SIG-M5 (cell line): Measurements from ENCODE around the gene CD300H.
"Not testable (repeated sequence)": the region's sequence is repeated elsewhere in the genome, so short reads cannot be mapped to it uniquely, and the experiment has no call there.

Source experiments
- DNase-seq: peaks from one replicate; lab custom pipeline; 2025; lab: John Stamatoyannopoulos, UW

Gene CD300H

DNA sequence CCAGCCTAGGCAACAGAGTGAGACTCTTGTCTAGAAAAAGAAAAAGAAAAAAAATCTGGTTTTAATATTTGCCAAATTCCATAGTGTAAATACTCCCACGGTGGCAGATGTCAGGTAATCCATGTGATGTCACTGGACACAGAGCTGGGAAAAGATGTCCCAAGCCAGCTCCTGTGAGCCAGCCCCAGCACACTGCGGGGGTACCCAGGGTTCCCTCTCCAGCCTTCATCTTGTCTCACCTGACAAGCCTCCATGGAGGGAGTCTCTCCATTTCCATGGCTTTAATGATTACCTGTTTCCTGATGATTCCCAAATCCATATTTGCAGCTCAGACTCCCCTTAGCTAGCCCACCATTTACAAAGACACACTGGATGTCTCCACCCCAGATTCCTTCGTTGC, 40.6 kb downstream of the CD300H start:
- DNase-seq: no peak

GRCh38 chr17:74525781-74526288, 41.5 kb downstream of the CD300H start:
- no peak for DNase-seq

- DNase-seq: no peak
These were observed 41.9 kb downstream of the CD300H start for GRCh38 chr17:74525465-74525725.

DNA sequence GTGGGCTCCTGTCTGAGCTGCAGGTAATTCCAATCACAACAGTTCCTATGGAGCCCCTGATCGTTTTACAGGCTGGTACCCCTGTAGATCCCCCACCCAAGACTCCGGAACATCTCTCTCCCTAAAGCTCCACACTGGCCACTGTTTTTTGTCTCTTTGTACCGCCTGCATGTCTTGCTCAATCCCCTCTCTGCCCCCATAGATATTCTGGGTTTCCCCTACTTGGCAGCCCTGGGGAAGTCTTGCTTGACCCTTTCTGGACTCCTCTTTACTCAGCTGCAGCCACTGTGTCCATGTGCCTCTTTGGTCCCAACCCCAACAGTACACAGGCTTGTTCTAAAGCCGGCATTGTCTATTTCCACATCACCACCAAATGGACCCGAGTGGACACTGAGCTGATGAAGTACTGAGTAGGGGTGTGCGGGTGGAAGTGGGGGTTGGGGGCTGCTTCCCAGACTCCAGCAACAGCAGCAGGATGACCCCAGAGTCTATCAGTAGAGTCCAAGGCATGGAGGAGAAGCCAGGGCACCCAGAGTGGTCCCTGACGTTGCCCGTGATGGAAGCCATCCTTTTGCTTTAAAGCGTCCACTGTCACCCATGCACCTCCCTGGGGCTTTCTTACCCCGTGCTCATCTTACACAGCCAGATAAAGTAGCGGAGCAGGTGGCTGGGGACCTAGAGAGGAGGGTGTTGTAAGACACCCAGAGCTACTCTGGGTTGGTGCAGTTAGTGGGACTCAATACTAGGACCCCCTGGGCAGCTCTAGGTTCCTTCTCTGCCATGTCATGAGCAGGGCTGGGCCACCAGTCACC, 42.5 kb downstream of the CD300H start:
- DNase-seq: no peak

GRCh38 chr17:74523308-74523707, 44.0 kb downstream of the CD300H start:
- DNase-seq: no peak

GRCh38 chr17:74522381-74523105, 44.8 kb downstream of the CD300H start:
- DNase-seq: no peak

- DNase-seq: peak; percentile 42
These were observed 45.6 kb downstream of the CD300H start for GRCh38 chr17:74521701-74522201.

- peak; percentile 53 for DNase-seq
These were observed 46.4 kb downstream of the CD300H start for GRCh38 chr17:74520790-74521480.

GRCh38 chr17:74520016-74520434, 47.3 kb downstream of the CD300H start:
- peak; percentile 65 for DNase-seq

DNA sequence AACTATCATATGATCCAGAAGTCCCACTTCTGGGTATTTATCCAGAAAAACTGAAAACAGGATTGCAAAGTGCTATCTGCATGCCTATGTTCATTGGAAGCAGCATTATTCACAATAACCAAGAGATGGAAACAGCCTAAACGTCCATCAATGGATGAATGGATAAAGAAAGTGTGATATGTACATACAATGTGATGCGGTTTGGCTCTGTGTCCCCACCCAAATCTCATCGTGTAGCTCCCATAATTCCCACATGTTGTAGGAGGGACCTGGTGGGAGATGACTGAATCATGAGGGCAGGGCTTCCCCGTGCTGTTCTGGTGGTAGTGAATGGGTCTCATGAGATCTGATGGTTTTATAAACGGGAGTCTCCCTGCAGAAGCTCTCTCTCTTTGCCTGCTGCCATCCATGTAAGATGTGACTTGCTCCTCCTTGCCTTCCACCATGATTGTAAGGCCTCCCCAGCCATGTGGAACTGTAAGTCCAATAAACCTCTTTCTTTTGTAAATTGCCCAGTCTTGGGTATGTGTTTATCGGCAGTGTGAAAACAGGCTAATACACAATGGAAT, 48.8 kb downstream of the CD300H start:
- DNase-seq: not testable (repeated sequence)

GRCh38 chr17:74516561-74517328, 50.6 kb downstream of the CD300H start:
- no peak for DNase-seq

GRCh38 chr17:74515941-74516340, 51.4 kb downstream of the CD300H start:
- DNase-seq: no peak

DNA sequence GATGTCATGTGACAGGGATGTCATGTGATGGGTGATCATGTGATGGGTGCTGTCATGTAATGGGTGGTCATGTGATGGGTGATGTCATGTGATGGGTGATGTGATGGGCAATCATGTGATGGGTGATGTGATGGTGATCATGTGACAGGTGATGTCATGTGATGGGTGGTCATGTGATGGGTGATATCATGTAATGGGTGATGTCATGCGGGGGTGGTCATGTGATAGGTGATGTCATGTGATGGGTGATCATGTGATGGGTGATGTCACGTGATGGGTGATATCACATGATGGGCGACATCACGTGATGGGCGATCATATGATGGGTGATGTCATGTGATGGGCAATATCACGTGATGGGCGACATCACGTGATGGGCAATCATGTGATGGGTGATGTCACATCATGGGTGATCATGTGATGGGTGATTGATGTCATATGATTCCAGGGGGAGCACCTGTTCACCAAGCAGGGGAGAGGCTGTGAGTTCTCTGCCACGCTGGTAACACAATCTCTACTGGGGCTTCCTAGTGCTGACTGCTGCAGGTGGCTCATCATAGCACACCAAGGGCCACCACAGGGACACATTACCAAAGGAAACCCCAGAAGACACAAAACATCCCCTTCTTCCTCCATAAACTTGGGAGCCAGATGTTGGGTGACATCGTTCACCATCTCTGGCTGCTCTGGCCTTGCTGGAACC, 52.5 kb downstream of the CD300H start:
- DNase-seq: no peak

GRCh38 chr17:74513987-74514631, 53.2 kb downstream of the CD300H start:
- no peak for DNase-seq

- DNase-seq: peak; percentile 45
These were observed 54.7 kb downstream of the CD300H start for GRCh38 chr17:74512624-74513091.

GRCh38 chr17:74512036-74512435, 55.3 kb downstream of the CD300H start:
- no peak for DNase-seq
